Transverse colon (tissue), 3 donors: ENCODE measurements around the gene PPP2R2C.

Experiments
- CTCF ChIP-seq, 5 experiments: fragments of 200-600 bp in 3 of 5; fragments of 450-650 bp in 2 of 5; sonication (generic) in 3 of 5; IDR thresholded peaks; 1 replicate in 2 of 5; 2 replicates in 3 of 5; pipeline ENCODE4 v1.5.1; 2016 to 2017; ENCODE audit warnings: antibody characterized with exemption in 5 of 5, inconsistent platforms in 3 of 5, mild to moderate bottlenecking in 2 of 5, moderate library complexity in 1 of 5
- EP300 ChIP-seq: sonication (generic); formaldehyde crosslinking; IDR thresholded peaks from one replicate; pipeline ENCODE4 v1.6.1; 2017; ENCODE audit warnings: antibody characterized with exemption, low read depth
- POLR2A ChIP-seq: fragments of 450-650 bp; IDR thresholded peaks from one replicate; pipeline ENCODE4 v1.6.1; 2016; ENCODE audit warnings: antibody characterized with exemption, mild to moderate bottlenecking, moderate library complexity

GRCh38 chr4:6348408-6348807 is 124.0 kb downstream of the PPP2R2C start:
- TF ChIP-seq POLR2A (no peak), CTCF (IDR thresholded peaks at IDR 0.05) (no peak), EP300 (no peak)
